NT2/D1 (cell line): ENCODE measurements around the gene OTUB2.

Experiments
- SUZ12 ChIP-seq: IDR thresholded peaks from 2 replicates; pipeline ENCODE4 v1.6.1; 2011; ENCODE audit not compliant: insufficient read length, insufficient read depth; ENCODE audit errors: extremely low read depth
- ZNF274 ChIP-seq: IDR thresholded peaks from 2 replicates; pipeline ENCODE4 v1.6.1; 2011; ENCODE audit warnings: mild to moderate bottlenecking, low read depth, low read length

DNA sequence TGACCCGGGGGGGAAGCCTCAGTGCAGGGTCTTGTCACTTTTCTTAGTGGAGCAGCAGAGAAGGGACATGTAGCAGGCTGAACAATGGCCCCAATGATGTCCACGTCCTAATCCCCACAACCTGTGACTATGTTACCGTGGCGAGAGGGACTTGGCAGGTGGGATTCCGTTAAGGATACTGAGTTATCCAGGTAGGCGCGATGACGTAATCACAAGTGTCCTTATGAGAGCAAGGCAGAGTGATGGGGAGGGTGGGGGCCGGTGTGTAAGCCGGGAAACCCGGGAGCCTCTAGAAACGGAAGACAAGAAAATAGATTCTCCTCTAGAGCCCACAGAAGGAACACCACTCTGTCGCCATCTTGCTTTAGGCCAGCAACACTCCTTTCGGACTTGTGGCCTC lies 4.4 kb downstream of the OTUB2 start:
- TF ChIP-seq SUZ12 (no peak), ZNF274 (no peak)
